Fibroblast of the aortic adventitia (primary cell): ENCODE data around the gene HOATZ. TPM values are rescaled to one million over a fixed set of nuclear protein-coding genes. Genes with fewer than 3 reads are reported as not detected.
A peak's percentile ranks its signal among the peaks of the same experiment; 100 is the strongest.

Experiments used
- DNase-seq: peaks from one replicate; pipeline ENCODE4 v3.0.0-alpha.2; 2010; ENCODE audit warnings: low read depth
- H3K4me3 ChIP-seq: 2 replicates; pipeline ENCODE4 v1.5.1; 2011; ENCODE audit warnings: low read depth, mild to moderate bottlenecking, control low read depth, low read length, moderate library complexity
- total RNA-seq: library from RNA; depleted of rRNA; stranded (reverse); fragments of >200 nt; gene quantifications from 2 replicates; pipeline ENCODE4 v1.2.3, GENCODE V29; 2012; ENCODE audit warnings: low replicate concordance
- TF ChIP-seq, protein P1 (sequence below): IDR thresholded peaks from 2 replicates; pipeline ENCODE4 v1.5.1; 2011; ENCODE audit warnings: mild to moderate bottlenecking, low read length, control low read depth, inconsistent platforms; ENCODE audit not compliant: insufficient read depth

The HOATZ gene
- total RNA-seq, 1 donor, result not detected

DNA sequence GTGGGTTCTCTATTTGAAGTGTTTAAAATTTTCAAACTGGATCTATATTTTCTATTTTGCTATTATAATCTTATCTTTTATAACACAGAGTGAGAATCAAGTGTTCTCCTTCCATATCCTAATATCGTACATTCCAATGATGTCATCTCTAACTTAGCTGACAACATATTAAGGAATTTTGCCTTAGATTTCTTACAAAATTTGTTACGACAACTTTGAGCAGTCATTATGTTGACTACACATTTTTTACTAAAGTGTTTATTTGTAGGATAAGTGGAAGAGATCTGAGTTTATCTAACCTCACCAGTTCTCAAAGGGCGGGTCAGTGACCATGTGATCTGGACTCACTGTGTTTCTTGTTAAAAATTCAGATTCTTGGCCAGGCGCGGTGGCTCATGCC lies 15.1 kb upstream of the HOATZ start:
- TF ChIP-seq, protein P1, sequence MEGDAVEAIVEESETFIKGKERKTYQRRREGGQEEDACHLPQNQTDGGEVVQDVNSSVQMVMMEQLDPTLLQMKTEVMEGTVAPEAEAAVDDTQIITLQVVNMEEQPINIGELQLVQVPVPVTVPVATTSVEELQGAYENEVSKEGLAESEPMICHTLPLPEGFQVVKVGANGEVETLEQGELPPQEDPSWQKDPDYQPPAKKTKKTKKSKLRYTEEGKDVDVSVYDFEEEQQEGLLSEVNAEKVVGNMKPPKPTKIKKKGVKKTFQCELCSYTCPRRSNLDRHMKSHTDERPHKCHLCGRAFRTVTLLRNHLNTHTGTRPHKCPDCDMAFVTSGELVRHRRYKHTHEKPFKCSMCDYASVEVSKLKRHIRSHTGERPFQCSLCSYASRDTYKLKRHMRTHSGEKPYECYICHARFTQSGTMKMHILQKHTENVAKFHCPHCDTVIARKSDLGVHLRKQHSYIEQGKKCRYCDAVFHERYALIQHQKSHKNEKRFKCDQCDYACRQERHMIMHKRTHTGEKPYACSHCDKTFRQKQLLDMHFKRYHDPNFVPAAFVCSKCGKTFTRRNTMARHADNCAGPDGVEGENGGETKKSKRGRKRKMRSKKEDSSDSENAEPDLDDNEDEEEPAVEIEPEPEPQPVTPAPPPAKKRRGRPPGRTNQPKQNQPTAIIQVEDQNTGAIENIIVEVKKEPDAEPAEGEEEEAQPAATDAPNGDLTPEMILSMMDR, result no peak
- DNase-seq, result peak; percentile 25
- no peak overlapping the region for H3K4me3 ChIP-seq

DNA sequence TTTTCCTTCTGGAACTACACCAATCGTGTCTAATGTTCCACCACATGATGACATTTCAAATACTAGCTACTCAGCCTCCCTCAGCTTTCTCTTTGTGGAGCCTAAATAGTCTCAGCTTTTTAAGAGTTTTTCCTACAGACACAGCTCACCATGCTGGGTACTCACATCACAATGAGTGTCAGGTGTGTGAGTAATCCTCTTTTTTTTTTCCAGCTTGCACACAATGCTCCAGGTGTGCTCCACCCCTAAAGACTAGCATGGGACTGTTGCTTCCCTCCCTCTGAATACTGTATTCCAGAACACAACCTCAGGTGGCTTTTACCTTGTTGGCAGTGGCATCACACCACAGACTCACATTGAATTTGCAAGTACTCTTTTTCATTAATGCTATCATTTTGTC lies 14.1 kb upstream of the HOATZ start:
- no peak for DNase-seq
- TF ChIP-seq, protein P1, result no peak
- H3K4me3 ChIP-seq, result no peak overlapping the region

GRCh38 chr11:111502611-111503010 lies 12.0 kb upstream of the HOATZ start:
- DNase-seq, result no peak
- H3K4me3 ChIP-seq, result no peak overlapping the region
- TF ChIP-seq, protein P1, result no peak

DNA sequence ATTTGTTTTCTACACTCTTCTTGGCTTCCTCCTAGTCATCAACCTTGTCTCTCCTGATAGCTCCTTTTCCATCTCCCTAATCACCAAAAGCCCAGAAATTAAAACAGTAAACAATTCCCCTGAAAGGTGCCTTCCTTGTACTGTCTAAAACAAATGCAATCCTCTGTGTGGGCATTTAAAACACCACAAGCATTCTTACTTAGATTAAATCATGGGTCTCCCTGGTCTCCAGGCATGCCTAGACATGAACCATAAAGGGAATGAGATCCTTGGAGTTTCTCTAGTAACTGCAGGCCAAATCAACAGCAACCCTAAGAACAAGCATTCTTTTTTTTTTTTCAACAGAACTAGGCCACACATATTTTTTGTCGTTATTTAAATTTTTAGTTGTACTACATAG lies 4.3 kb upstream of the HOATZ start:
- peak; percentile 32 for DNase-seq
- TF ChIP-seq, protein P1, result no peak
- H3K4me3 ChIP-seq, result no peak overlapping the region

- TF ChIP-seq, protein P1, result no peak
- peak within 1 kb of the TSS; percentile 60 for H3K4me3 ChIP-seq
- DNase-seq, result no peak
These were observed 2.0 kb upstream of the HOATZ start, which contains the start of gene BTG4 for GRCh38 chr11:111512296-111513239. TSS of gene BTG4 (minus strand) at chr11:111512386. CDS start at chr11:111498776, 13,610 bp downstream.

- no peak overlapping the region for H3K4me3 ChIP-seq
- TF ChIP-seq, protein P1, result no peak
- DNase-seq, result no peak
These were observed 1.4 kb upstream of the HOATZ start for GRCh38 chr11:111513240-111513605.

GRCh38 chr11:111515591-111515990 lies 1.0 kb downstream of the HOATZ start:
- DNase-seq, result no peak
- no peak overlapping the region for H3K4me3 ChIP-seq
- TF ChIP-seq, protein P1, result no peak
